ENCODE data around the gene NUMBL. TPM values are rescaled to one million over a fixed set of nuclear protein-coding genes. Genes with fewer than 3 reads are reported as not detected.

The NUMBL gene
- total RNA-seq, 4 donors from 2014 or later, result 203 to 284 (median 251) TPM

GRCh38 chr19:40672573-40673299 is 17.7 kb downstream of the NUMBL start:
- Histone ChIP-seq H3K4me3 (no peak overlapping the region), H3K27me3 (no peaks in the 10 kb centered on the region), H3K9me3 (peaks cover 0 to 5% (median 0%) of the 10 kb centered on the region in 4 donors), H3K36me3 (peaks cover 18 to 100% (median 21%) of the 10 kb centered on the region in 3 donors), H3K4me1 (peaks cover 0 to 7% (median 0%) of the 10 kb centered on the region in 4 donors), H3K27ac (no peak overlapping the region)
- no peak for DNase-seq (ENCODE audit: low spot score in 2 of 2)
- TF ChIP-seq CTCF (IDR thresholded peaks at IDR 0.05) (no peak), POLR2A (IDR thresholded peaks at IDR 0.05) (no peak), EP300 (IDR thresholded peaks at IDR 0.05) (no peak)
- 93 to 96% methylated on average over 7 of the region's 7 CpGs for WGBS, 2 donors

DNA sequence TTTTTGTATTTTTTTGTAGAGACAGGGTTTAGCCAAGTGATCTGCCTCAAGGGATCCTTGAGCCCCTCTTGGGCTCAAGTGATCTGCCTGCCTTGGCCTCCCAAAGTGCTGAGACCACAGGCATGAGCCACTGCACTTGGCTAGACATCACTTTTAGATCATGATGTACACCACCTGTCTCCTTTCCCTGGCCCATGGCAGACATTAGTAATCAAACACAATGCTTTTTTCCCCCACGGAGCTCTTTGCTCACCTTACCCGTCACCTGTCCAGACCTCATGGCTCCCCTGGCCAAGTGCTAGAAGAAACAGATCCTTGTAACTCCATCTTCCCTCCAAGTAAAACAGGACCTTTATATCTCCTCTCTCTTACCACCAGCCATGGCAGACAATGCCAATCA is 18.4 kb downstream of the NUMBL start:
- no peaks in the 10 kb centered on the region for H3K27me3 ChIP-seq
- WGBS, 2 donors, result 70 to 85% methylated on average over 2 of the region's 2 CpGs
- H3K27ac ChIP-seq, result peak overlapping the region in 1 of 4 donors; percentile 24
- peaks cover 0 to 5% (median 0%) of the 10 kb centered on the region in 4 donors for H3K9me3 ChIP-seq
- peaks cover 14 to 100% (median 18%) of the 10 kb centered on the region in 3 donors for H3K36me3 ChIP-seq
- DNase-seq (ENCODE audit: low spot score in 2 of 2), result no peak
- H3K4me3 ChIP-seq, result no peak overlapping the region
- peaks cover 0 to 7% (median 0%) of the 10 kb centered on the region in 4 donors for H3K4me1 ChIP-seq
- TF ChIP-seq CTCF (IDR thresholded peaks at IDR 0.05), result no peak
- TF ChIP-seq EP300 (IDR thresholded peaks at IDR 0.05), result no peak
- no peak for TF ChIP-seq POLR2A (IDR thresholded peaks at IDR 0.05)

DNA sequence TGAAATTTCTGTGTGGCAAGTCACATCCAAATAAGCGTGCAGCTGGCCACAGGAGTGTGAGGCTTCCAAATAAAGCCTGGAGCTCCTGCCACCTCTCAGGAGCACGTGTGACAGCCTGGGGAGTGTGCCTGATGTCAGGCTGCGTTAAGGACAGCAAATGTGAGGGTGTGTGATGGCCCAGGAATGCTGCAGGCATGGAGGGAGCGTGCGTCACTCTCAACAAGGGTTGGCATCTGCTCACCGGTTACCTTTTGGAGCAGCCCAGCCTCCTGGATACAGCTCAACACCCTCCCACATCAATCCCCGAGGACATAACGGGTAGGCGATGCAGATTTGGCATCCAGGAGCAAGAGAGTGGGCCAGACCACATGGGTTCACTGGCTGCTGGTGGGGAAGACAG is 19.0 kb downstream of the NUMBL start:
- TF ChIP-seq POLR2A (IDR thresholded peaks at IDR 0.05), result no peak
- no peak for TF ChIP-seq EP300 (IDR thresholded peaks at IDR 0.05)
- TF ChIP-seq CTCF (IDR thresholded peaks at IDR 0.05), result no peak
- 77 to 83% methylated on average over 5 to 9 of the region's 9 CpGs for WGBS, 2 donors

GRCh38 chr19:40668991-40669614 is 21.3 kb downstream of the NUMBL start:
- no peak for DNase-seq (ENCODE audit: low spot score in 2 of 2)
- peaks cover 0 to 75% (median 6%) of the 10 kb centered on the region in 3 donors for H3K36me3 ChIP-seq
- peaks cover 0 to 5% (median 0%) of the 10 kb centered on the region in 4 donors for H3K9me3 ChIP-seq
- 93 to 95% methylated on average over 7 of the region's 7 CpGs for WGBS, 2 donors
- no peak overlapping the region for H3K27ac ChIP-seq
- TF ChIP-seq POLR2A (IDR thresholded peaks at IDR 0.05) (no peak), EP300 (IDR thresholded peaks at IDR 0.05) (no peak), CTCF (IDR thresholded peaks at IDR 0.05) (no peak)
- H3K27me3 ChIP-seq, result no peaks in the 10 kb centered on the region
- no peak overlapping the region for H3K4me3 ChIP-seq
- H3K4me1 ChIP-seq, result peaks cover 0 to 22% (median 2%) of the 10 kb centered on the region in 4 donors

More for the DNA sequence above, 19.0 kb downstream of the NUMBL start:
- Histone ChIP-seq H3K4me1 (peaks cover 0 to 8% (median 0%) of the 10 kb centered on the region in 4 donors), H3K9me3 (peaks cover 0 to 5% (median 0%) of the 10 kb centered on the region in 4 donors), H3K27ac (no peak overlapping the region), H3K4me3 (no peak overlapping the region), H3K27me3 (no peaks in the 10 kb centered on the region), H3K36me3 (peaks cover 8 to 98% (median 18%) of the 10 kb centered on the region in 3 donors)
- no peak for DNase-seq (ENCODE audit: low spot score in 2 of 2)

DNA sequence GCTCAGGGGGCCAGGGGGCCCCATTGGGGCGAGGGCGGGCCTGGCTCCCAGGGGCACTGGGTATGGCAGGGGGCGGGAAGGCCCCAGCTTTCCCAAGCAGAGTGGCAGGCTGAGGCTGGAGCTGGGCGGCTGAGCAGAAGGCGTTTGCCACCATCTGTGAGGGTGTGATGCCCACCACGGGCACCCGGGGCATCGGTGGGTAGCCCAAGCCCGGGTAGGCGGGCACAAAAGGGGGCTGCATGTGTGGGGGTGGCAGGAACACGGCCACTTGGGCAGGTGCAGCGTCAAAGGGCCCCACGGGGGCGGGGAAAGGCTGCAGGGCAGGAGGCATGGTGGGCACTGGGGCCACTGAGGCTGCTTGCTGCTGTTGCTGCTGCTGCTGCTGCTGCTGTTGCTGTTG is 22.8 kb downstream of the NUMBL start:
- no peak overlapping the region for H3K4me3 ChIP-seq
- H3K9me3 ChIP-seq, result peaks cover 0 to 5% (median 0%) of the 10 kb centered on the region in 4 donors
- H3K27me3 ChIP-seq, result no peaks in the 10 kb centered on the region
- no peak for TF ChIP-seq CTCF (IDR thresholded peaks at IDR 0.05)
- TF ChIP-seq POLR2A (IDR thresholded peaks at IDR 0.05), result no peak
- TF ChIP-seq EP300 (IDR thresholded peaks at IDR 0.05), result no peak
- WGBS, 2 donors, result 83 to 93% methylated on average over 5 to 14 of the region's 14 CpGs
- DNase-seq (ENCODE audit: low spot score in 2 of 2), result no peak
- peaks cover 0 to 33% (median 11%) of the 10 kb centered on the region in 4 donors for H3K4me1 ChIP-seq
- H3K27ac ChIP-seq, result no peak overlapping the region
- H3K36me3 ChIP-seq, result peaks cover 0 to 60% (median 6%) of the 10 kb centered on the region in 3 donors
